ENCODE data around the gene NDUFB3.
"Not testable (repeated sequence)": the region's sequence is repeated elsewhere in the genome, so short reads cannot be mapped to it uniquely, and the experiment has no call there.

DNA sequence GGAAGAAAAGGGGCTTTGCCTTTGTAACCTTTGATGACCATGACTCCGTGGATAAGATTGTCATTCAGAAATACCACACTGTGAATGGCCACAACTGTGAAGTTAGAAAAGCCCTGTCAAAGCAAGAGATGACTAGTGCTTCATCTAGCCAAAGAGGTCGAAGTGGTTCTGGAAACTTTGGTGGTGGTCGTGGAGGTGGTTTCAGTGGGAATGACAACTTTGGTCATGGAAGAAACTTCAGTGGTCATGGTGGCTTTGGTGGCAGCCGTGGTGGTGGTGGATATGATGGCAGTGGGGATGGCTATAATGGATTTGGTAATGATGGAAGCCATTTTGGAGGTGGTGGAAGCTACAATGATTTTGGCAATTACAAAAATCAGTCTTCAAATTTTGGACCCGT, 8.3 kb upstream of the NDUFB3 start:
- TF ChIP-seq, protein P1, sequence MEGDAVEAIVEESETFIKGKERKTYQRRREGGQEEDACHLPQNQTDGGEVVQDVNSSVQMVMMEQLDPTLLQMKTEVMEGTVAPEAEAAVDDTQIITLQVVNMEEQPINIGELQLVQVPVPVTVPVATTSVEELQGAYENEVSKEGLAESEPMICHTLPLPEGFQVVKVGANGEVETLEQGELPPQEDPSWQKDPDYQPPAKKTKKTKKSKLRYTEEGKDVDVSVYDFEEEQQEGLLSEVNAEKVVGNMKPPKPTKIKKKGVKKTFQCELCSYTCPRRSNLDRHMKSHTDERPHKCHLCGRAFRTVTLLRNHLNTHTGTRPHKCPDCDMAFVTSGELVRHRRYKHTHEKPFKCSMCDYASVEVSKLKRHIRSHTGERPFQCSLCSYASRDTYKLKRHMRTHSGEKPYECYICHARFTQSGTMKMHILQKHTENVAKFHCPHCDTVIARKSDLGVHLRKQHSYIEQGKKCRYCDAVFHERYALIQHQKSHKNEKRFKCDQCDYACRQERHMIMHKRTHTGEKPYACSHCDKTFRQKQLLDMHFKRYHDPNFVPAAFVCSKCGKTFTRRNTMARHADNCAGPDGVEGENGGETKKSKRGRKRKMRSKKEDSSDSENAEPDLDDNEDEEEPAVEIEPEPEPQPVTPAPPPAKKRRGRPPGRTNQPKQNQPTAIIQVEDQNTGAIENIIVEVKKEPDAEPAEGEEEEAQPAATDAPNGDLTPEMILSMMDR (IDR thresholded peaks at IDR 0.05): not testable (repeated sequence)
- TF ChIP-seq POLR2A (IDR thresholded peaks at IDR 0.05): not testable (repeated sequence)
